ENCODE data around the gene MEST.
A peak's percentile ranks its signal among the peaks of the same experiment; 100 is the strongest.
"Not testable (repeated sequence)": the region's sequence is repeated elsewhere in the genome, so short reads cannot be mapped to it uniquely, and the experiment has no call there.

The MEST gene

GRCh38 chr7:130486114-130486953 lies 5.6 kb upstream of the MEST start:
- DNase-seq = peak; percentile 61

- DNase-seq = no peak
Measured at GRCh38 chr7:130486954-130487436, 4.9 kb upstream of the MEST start.

- DNase-seq = no peak
Measured at GRCh38 chr7:130488392-130489139, 3.3 kb upstream of the MEST start.

- DNase-seq = no peak
Measured at GRCh38 chr7:130489140-130489983, 2.5 kb upstream of the MEST start.

- DNase-seq = no peak
Measured at GRCh38 chr7:130490311-130490791, 1.5 kb upstream of the MEST start.

- DNase-seq = no peak
Measured at GRCh38 chr7:130490888-130491804, 739 bp upstream of the MEST start.

- no peak for DNase-seq
Measured at GRCh38 chr7:130492523-130493274, 814 bp downstream of the MEST start.

GRCh38 chr7:130493275-130493873 lies 1.5 kb downstream of the MEST start:
- no peak for DNase-seq

- DNase-seq = no peak
Measured at GRCh38 chr7:130494431-130494858, 2.6 kb downstream of the MEST start.

GRCh38 chr7:130500463-130500862 lies 8.6 kb downstream of the MEST start:
- no peak for DNase-seq

GRCh38 chr7:130500910-130501309 lies 9.0 kb downstream of the MEST start:
- DNase-seq = no peak

- no peak for DNase-seq
Measured at GRCh38 chr7:130505753-130506152, 13.9 kb downstream of the MEST start.

- no peak for DNase-seq
Measured at GRCh38 chr7:130506358-130506757, 14.5 kb downstream of the MEST start.

GRCh38 chr7:130512038-130512437 lies 20.2 kb downstream of the MEST start:
- not testable (repeated sequence) for DNase-seq

GRCh38 chr7:130513447-130513846 lies 21.6 kb downstream of the MEST start:
- DNase-seq = no peak

GRCh38 chr7:130515315-130516040 lies 23.6 kb downstream of the MEST start:
- no peak for DNase-seq

- no peak for DNase-seq
Measured at GRCh38 chr7:130521258-130521951, 29.5 kb downstream of the MEST start.

- not testable (repeated sequence) for DNase-seq
Measured at GRCh38 chr7:130523519-130524125, 31.7 kb downstream of the MEST start.

GRCh38 chr7:130524628-130525027 lies 32.7 kb downstream of the MEST start:
- DNase-seq = no peak

Data from CD4-positive, alpha-beta T cell treated with Interleukin-4 for 4 hours (primary cell).